ENCODE data around the gene EDEM2. TPM values are rescaled to one million over a fixed set of nuclear protein-coding genes. Genes with fewer than 3 reads are reported as not detected.

The EDEM2 gene
- polyA plus RNA-seq, 3 donors, result 9.7 to 23.8 (median 23.3) TPM

Other genes with a start within 250 kb of the EDEM2 start
- 10 to 100 TPM; 12.0 to 33.6 (median 29.9) TPM for gene GSS, start 191.5 kb downstream of the EDEM2 start, polyA plus RNA-seq
- 1 to 10 TPM in 1 of 3 donors, under 1 TPM in 2; 0.30 to 3.1 (median 0.76) TPM for gene MYH7B, start 191.5 kb downstream of the EDEM2 start, polyA plus RNA-seq
- 10 to 100 TPM; 36.1 to 54.5 (median 43.1) TPM for gene TRPC4AP, start 54.5 kb downstream of the EDEM2 start, polyA plus RNA-seq
- 10 to 100 TPM; 16.1 to 83.3 (median 78.7) TPM for gene PROCR, start 24.7 kb upstream of the EDEM2 start, polyA plus RNA-seq
- 1 to 10 TPM in 1 of 3 donors, under 1 TPM in 2; 0.45 to 4.0 (median 0.98) TPM for gene MMP24, start 79.4 kb upstream of the EDEM2 start, polyA plus RNA-seq
- 10 to 100 TPM; 17.8 to 70.2 (median 57.9) TPM for gene MMP24OS, start 130.8 kb upstream of the EDEM2 start, polyA plus RNA-seq
- 100 to 1,000 TPM in 1 of 3 donors, 10 to 100 TPM in 2; 70.7 to 117 (median 71.9) TPM for gene EIF6, start 137.4 kb upstream of the EDEM2 start, polyA plus RNA-seq
- gene FAM83C, start 145.1 kb upstream of the EDEM2 start, polyA plus RNA-seq, result under 1 TPM in 1 of 3 donors, not detected in 2; 0.03 TPM

Measured in adipose tissue (tissue), 3 donors.